Measurements from ENCODE around the gene MRPS7. TPM values are rescaled to one million over a fixed set of nuclear protein-coding genes. Genes with fewer than 3 reads are reported as not detected.

MRPS7 gene
- total RNA-seq, 1 experiment from 2014 or later, result 125 TPM

GRCh38 chr17:75301502-75302206 lies 40.0 kb downstream of the MRPS7 start:
- no TSS peak for BruUV-seq (replicated peaks)
- no peak for DNase-seq
- Histone ChIP-seq H3K36me3 (ENCODE audit: control insufficient read depth, insufficient read depth, low read length) (no peaks in the 10 kb centered on the region; the same call in 1 of the 2 replicates), H3K9me3 (no peaks in the 10 kb centered on the region), H3K4me1 (no peaks in the 10 kb centered on the region), H3K4me3 (ENCODE audit: low read depth, low read length) (no peak overlapping the region), H3K27me3 (replicated peaks; ENCODE audit: control insufficient read depth, insufficient read depth, low read length) (no peaks in the 10 kb centered on the region)
- Mint-ChIP-seq H3K4me3 (ENCODE audit: unreplicated experiment) (no peak overlapping the region), H3K27ac (ENCODE audit: unreplicated experiment) (no peak overlapping the region), H3K9me3 (ENCODE audit: unreplicated experiment) (no peaks in the 10 kb centered on the region), H3K36me3 (ENCODE audit: insufficient read depth, unreplicated experiment) (peaks cover 4% of the 10 kb centered on the region), H3K27me3 (ENCODE audit: insufficient read depth, unreplicated experiment) (no peaks in the 10 kb centered on the region), H3K4me1 (ENCODE audit: low read depth, unreplicated experiment) (no peaks in the 10 kb centered on the region)
- intact Hi-C loops (cut with micrococcal nuclease; ENCODE audit: unreplicated experiment), result no loop called here
- TF ChIP-seq CTCF (IDR thresholded peaks at IDR 0.05; ENCODE audit: insufficient read depth in 1 of 2, low read depth in 1 of 2, low read length in 1 of 2, severe bottlenecking in 1 of 2, unreplicated experiment in 1 of 2), result no peak
- ChIA-PET POLR2A (no interaction called here), CTCF (interaction anchor here (1.6 kb wide), 1 partner anchor 31 kb away, joined by 5 read pairs; the partner anchor contains the start of gene MIF4GD)

GRCh38 chr17:75307957-75308731 lies 46.5 kb downstream of the MRPS7 start:
- CTCF ChIA-PET, result no interaction called here
- no peak for DNase-seq

More at GRCh38 chr17:75307957-75308731, 46.5 kb downstream of the MRPS7 start:
- POLR2A ChIA-PET, result interaction anchor here (0.6 to 1.5 kb wide), 3 partner anchors 19 to 100 kb away, joined by 6 to 8 read pairs (median 7); partner anchors contain the start of gene SLC25A19
- no peak for TF ChIP-seq CTCF (IDR thresholded peaks at IDR 0.05; ENCODE audit: insufficient read depth in 1 of 2, low read depth in 1 of 2, low read length in 1 of 2, severe bottlenecking in 1 of 2, unreplicated experiment in 1 of 2)
- peak overlapping the region; percentile 96 for H3K27ac Mint-ChIP-seq (ENCODE audit: unreplicated experiment)
- H3K4me3 Mint-ChIP-seq (ENCODE audit: unreplicated experiment), result peak overlapping the region; percentile 20
- no peaks in the 10 kb centered on the region for H3K27me3 Mint-ChIP-seq (ENCODE audit: insufficient read depth, unreplicated experiment)
- Histone ChIP-seq H3K36me3 (ENCODE audit: control insufficient read depth, insufficient read depth, low read length) (no peaks in the 10 kb centered on the region), H3K9me3 (no peaks in the 10 kb centered on the region), H3K4me3 (ENCODE audit: low read depth, low read length) (no peak overlapping the region), H3K4me1 (peaks cover 25% of the 10 kb centered on the region), H3K27me3 (replicated peaks; ENCODE audit: control insufficient read depth, insufficient read depth, low read length) (no peaks in the 10 kb centered on the region)
- H3K4me1 Mint-ChIP-seq (ENCODE audit: low read depth, unreplicated experiment), result peaks cover 28% of the 10 kb centered on the region
- H3K9me3 Mint-ChIP-seq (ENCODE audit: unreplicated experiment), result no peaks in the 10 kb centered on the region
- intact Hi-C loops (cut with micrococcal nuclease; ENCODE audit: unreplicated experiment), result loop anchor here (2.0 kb wide), 1 partner anchor 19 kb away; the partner anchor contains the start of gene SLC25A19
- no TSS peak for BruUV-seq (replicated peaks)
- peaks cover 21% of the 10 kb centered on the region for H3K36me3 Mint-ChIP-seq (ENCODE audit: insufficient read depth, unreplicated experiment)
